ENCODE data around the gene FZD10. TPM values are rescaled to one million over a fixed set of nuclear protein-coding genes. Genes with fewer than 3 reads are reported as not detected.

FZD10 gene
- total and polyA plus RNA-seq, 2 of the 4 experiments (the other 2 are of a cell fraction), result not detected

- Histone ChIP-seq H3K79me1 (ENCODE audit: low read depth in 1 of 2, low read length in 2 of 2) (no peaks in the 10 kb centered on the region), H3K9me3 (ENCODE audit: control insufficient read depth, insufficient read depth, low read length) (peaks cover 56% of the 10 kb centered on the region), H2AK5ac (ENCODE audit: low read depth, low read length) (no peak overlapping the region), H4K5ac (ENCODE audit: low read depth, low read length) (no peak overlapping the region), H3K4me1 (ENCODE audit: control insufficient read depth, insufficient read depth, low read length) (no peaks in the 10 kb centered on the region), H4K8ac (ENCODE audit: low read depth in 2 of 2, low read length in 2 of 2) (no peak overlapping the region), H2BK15ac (ENCODE audit: low read depth, low read length) (no peak overlapping the region), H3K27ac (ENCODE audit: insufficient read depth, low read length) (no peak overlapping the region), H2AK9ac (replicated peaks; ENCODE audit: low read depth, low read length, poor library complexity) (no peak overlapping the region), H3K9ac (ENCODE audit: low read depth, low read length) (no peak overlapping the region), H3K36me3 (ENCODE audit: control insufficient read depth, insufficient read depth, low read length) (no peaks in the 10 kb centered on the region), H3K14ac (replicated peaks; ENCODE audit: low read depth, low read length) (no peak overlapping the region), H3K9me1 (ENCODE audit: insufficient read depth, low read length) (no peaks in the 10 kb centered on the region), H2BK120ac (ENCODE audit: low read depth, low read length) (no peak overlapping the region), H3K18ac (ENCODE audit: low read depth, low read length) (no peak overlapping the region), H2AFZ (replicated peaks; ENCODE audit: low read length, poor library complexity) (no peak overlapping the region), H3K4me3 (ENCODE audit: insufficient read depth, low read depth, low read length) (no peak overlapping the region), H2BK5ac (ENCODE audit: low read depth, low read length, poor library complexity, severe bottlenecking) (no peak overlapping the region), H3K27me3 (ENCODE audit: control insufficient read depth, insufficient read depth, low read length) (no peaks in the 10 kb centered on the region), H3K4me2 (ENCODE audit: low read depth, low read length) (no peak overlapping the region), H4K91ac (ENCODE audit: insufficient read depth, low read depth, low read length) (no peak overlapping the region), H2BK20ac (ENCODE audit: low read depth, low read length) (no peak overlapping the region), H3K23ac (ENCODE audit: low read depth, low read length) (no peak overlapping the region), H3K4ac (ENCODE audit: low read depth, low read length) (no peak overlapping the region), H4K20me1 (ENCODE audit: insufficient read depth, low read length) (no peaks in the 10 kb centered on the region), H3K56ac (ENCODE audit: extremely low read depth, insufficient read depth, low read length) (no peak overlapping the region)
- CTCF ChIA-PET, result no interaction called here
- ATAC-seq (ENCODE audit: low read depth) (no peak), DNase-seq (no peak)
- in situ Hi-C loops (cut with MboI; ENCODE audit: low sequenced_read_pairs), result no loop called here
- intact Hi-C loops (cut with micrococcal nuclease), result no loop called here
- POLR2A ChIA-PET (ENCODE audit: unreplicated experiment), result no interaction called here
- 62% methylated on average over 11 of the region's 14 CpGs; no CpG with 5 or more reads in 1 of the 2 experiments for WGBS, 2 experiments (ENCODE audit: extremely low coverage in 2 of 2, insufficient read length in 1 of 2)
- no TSS peak for BruUV-seq (replicated peaks)
- TF ChIP-seq ELK1 (IDR thresholded peaks at IDR 0.05; ENCODE audit: borderline replicate concordance, low read depth, low read length) (no peak), MXI1 (IDR thresholded peaks at IDR 0.05; ENCODE audit: borderline replicate concordance, low read depth, low read length) (no peak), SMC3 (IDR thresholded peaks at IDR 0.05; ENCODE audit: low read depth, low read length) (no peak), CTCF (conservative IDR thresholded peaks at IDR 0.05; ENCODE audit: low read depth, low read length) (no peak), FOS (IDR thresholded peaks at IDR 0.05; ENCODE audit: low read depth, low read length) (no peak), RCOR1 (IDR thresholded peaks at IDR 0.05; ENCODE audit: insufficient replicate concordance, low read length) (no peak), CEBPB (IDR thresholded peaks at IDR 0.05; ENCODE audit: low read depth, low read length) (no peak), MAFK (IDR thresholded peaks at IDR 0.05; ENCODE audit: low read depth, low read length) (no peak), USF2 (IDR thresholded peaks at IDR 0.05; ENCODE audit: low read depth, low read length) (no peak)
- dilution Hi-C loops (cut with HindIII; ENCODE audit: low sequenced_read_pairs, unreplicated experiment), result no loop called here
Observed at GRCh38 chr12:130131025-130131424, 31.2 kb upstream of the FZD10 start.

Measured in IMR-90 (cell line).